Muscle of leg (tissue), 11 donors: ENCODE data around the gene LMOD1. TPM values are rescaled to one million over a fixed set of nuclear protein-coding genes. Genes with fewer than 3 reads are reported as not detected.

Experiments used
- DNase-seq: peaks from one replicate; pipeline ENCODE4 v3.0.0; 2013
- H3K27ac ChIP-seq: one replicate; pipeline ENCODE4 v1.5.1; 2013; ENCODE audit warnings: mild to moderate bottlenecking, low read length, control low read depth
- H3K27me3 ChIP-seq: one replicate; pipeline ENCODE4 v1.6.1; 2013; ENCODE audit warnings: low read length; ENCODE audit not compliant: control insufficient read depth, insufficient read depth
- H3K36me3 ChIP-seq: one replicate; pipeline ENCODE4 v1.6.1; 2013; ENCODE audit warnings: low read length; ENCODE audit not compliant: control insufficient read depth, insufficient read depth
- H3K4me1 ChIP-seq: one replicate; pipeline ENCODE4 v1.6.1; 2013; ENCODE audit warnings: low read length; ENCODE audit not compliant: control insufficient read depth, insufficient read depth
- H3K4me3 ChIP-seq: one replicate; pipeline ENCODE4 v1.5.1; 2013; ENCODE audit warnings: low read length, control low read depth
- H3K9me3 ChIP-seq: replicated peaks from 2 replicates; pipeline ENCODE4 v1.6.1; 2013; ENCODE audit warnings: low read depth, low read length; ENCODE audit not compliant: control insufficient read depth
- WGBS: methylation state at CpG from one replicate; pipeline ENCODE4 v1.1.5; 2013; ENCODE audit warnings: missing lambda C conversion rate; ENCODE audit not compliant: insufficient coverage; 5-methylcytosine and 5-hydroxymethylcytosine counted together
- polyA plus RNA-seq, 8 donors: library from polyadenylated mRNA; unstranded; fragments of 120-200 nt; gene quantifications; one replicate each; pipeline versions ENCODE4 v1.2.1 to v1.2.3, GENCODE V29; 2013; ENCODE audit warnings: inconsistent platforms in 1 of 8, low replicate concordance in 1 of 8; ENCODE audit not compliant: insufficient read length in 8 of 8, insufficient read depth in 1 of 8
- total RNA-seq: library from RNA; stranded (reverse); fragments of 120-200 nt; gene quantifications from one replicate; pipeline ENCODE4 v1.2.4, GENCODE V29; 2013

LMOD1 gene
- total and polyA plus RNA-seq, 9 donors = 14.0 to 57.6 (median 40.9) TPM

DNA sequence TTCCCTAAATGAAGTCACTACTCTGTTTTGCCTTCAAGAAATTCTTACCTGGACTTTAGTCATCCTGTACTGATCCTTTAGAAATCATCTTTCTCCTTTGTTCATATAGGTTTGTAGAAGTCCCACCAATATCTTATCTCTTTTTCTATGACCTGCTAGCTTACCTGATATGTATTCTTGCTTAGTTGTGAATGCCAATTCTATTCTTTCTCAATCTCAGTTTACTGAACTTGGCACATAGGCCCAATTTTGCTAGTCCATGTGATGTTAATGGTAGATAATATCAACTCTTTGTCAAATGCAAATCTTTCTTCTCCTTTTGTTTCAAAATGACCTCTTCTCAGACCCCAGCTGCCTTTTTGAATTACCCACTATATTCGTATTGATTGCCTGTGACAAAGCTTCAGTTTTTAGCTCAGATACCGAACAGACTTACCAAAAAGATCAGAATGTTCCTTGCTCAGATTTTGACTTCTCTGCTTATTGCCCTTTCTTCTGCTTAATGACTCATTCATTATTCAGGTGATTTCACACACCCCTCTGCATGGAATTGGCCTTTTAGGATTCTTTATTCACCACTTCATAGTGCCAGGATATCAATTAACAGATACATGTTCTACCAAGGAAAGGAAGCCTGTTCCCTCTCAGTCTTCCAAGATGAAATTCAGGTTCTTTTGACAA is 96.8 kb downstream of the LMOD1 start:
- no peak for DNase-seq
- peaks cover 48% of the 10 kb centered on the region for H3K36me3 ChIP-seq
- WGBS = 75% methylated on average over 2 of the region's 2 CpGs
- peak overlapping the region; percentile 72 for H3K27ac ChIP-seq
- no peaks in the 10 kb centered on the region for H3K27me3 ChIP-seq
- H3K9me3 ChIP-seq = no peaks in the 10 kb centered on the region
- H3K4me3 ChIP-seq = no peak overlapping the region
- H3K4me1 ChIP-seq = no peaks in the 10 kb centered on the region

- WGBS = 93% methylated on average over 2 of the region's 6 CpGs
- H3K36me3 ChIP-seq = peaks cover 36% of the 10 kb centered on the region
- H3K27me3 ChIP-seq = no peaks in the 10 kb centered on the region
- no peak for DNase-seq
- no peaks in the 10 kb centered on the region for H3K9me3 ChIP-seq
- no peak overlapping the region for H3K27ac ChIP-seq
- H3K4me3 ChIP-seq = no peak overlapping the region
- no peaks in the 10 kb centered on the region for H3K4me1 ChIP-seq
These were observed 98.1 kb downstream of the LMOD1 start for GRCh38 chr1:201848230-201848629.

DNA sequence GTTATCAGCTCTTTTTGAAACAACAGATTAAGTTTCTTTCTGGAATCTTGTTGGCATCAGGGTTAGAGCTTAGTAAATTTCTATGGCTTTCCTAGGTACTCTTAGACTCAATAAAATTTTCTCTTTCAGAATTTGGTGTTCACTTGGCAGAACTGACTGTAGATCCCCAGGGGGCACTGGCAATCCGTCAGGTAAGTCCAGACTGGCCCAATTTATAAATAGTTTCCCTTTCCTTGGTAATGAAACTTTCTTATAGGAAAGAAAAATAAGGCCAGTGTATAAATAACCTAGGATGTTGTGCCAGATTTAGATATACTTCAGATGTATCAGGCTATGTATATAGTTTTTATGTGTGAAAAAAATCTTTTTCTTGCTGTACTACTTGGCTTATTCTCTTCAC is 99.2 kb downstream of the LMOD1 start:
- no peaks in the 10 kb centered on the region for H3K4me1 ChIP-seq
- no peak overlapping the region for H3K4me3 ChIP-seq
- no peaks in the 10 kb centered on the region for H3K27me3 ChIP-seq
- WGBS = no CpG with 5 or more reads among the region's 1 CpG
- DNase-seq = no peak
- H3K36me3 ChIP-seq = peaks cover 25% of the 10 kb centered on the region
- H3K27ac ChIP-seq = no peak overlapping the region
- H3K9me3 ChIP-seq = no peaks in the 10 kb centered on the region

Other genes starting within 250 kb of the LMOD1 start
- gene IPO9, start 117.4 kb downstream of the LMOD1 start, total RNA-seq = 21.3 TPM
- gene IPO9, start 117.4 kb downstream of the LMOD1 start, polyA plus RNA-seq = 10 to 100 TPM; 35.3 to 58.7 (median 44.2) TPM
- gene SHISA4, start 57.6 kb downstream of the LMOD1 start, total RNA-seq = 58.5 TPM
- 10 to 100 TPM; 41.5 to 91.9 (median 72.2) TPM for gene SHISA4, start 57.6 kb downstream of the LMOD1 start, polyA plus RNA-seq
- gene TIMM17A, start 9.0 kb upstream of the LMOD1 start, total RNA-seq = 31.3 TPM
- gene TIMM17A, start 9.0 kb upstream of the LMOD1 start, polyA plus RNA-seq = 10 to 100 TPM; 33.6 to 44.9 (median 37.0) TPM
- 15.3 TPM for gene RNPEP, start 36.1 kb upstream of the LMOD1 start, total RNA-seq
- gene RNPEP, start 36.1 kb upstream of the LMOD1 start, polyA plus RNA-seq = 10 to 100 TPM; 18.1 to 29.9 (median 21.3) TPM
- gene ELF3, start 64.0 kb upstream of the LMOD1 start, total RNA-seq = 0.35 TPM
- 10 to 100 TPM in 1 of 8 donors, 1 to 10 TPM in 2, under 1 TPM in 4, not detected in 1; 0.19 to 13.8 (median 0.60) TPM for gene ELF3, start 64.0 kb upstream of the LMOD1 start, polyA plus RNA-seq
- gene GPR37L1, start 176.4 kb upstream of the LMOD1 start, total RNA-seq = 0.04 TPM
- under 1 TPM; 0.02 to 0.34 (median 0.07) TPM for gene GPR37L1, start 176.4 kb upstream of the LMOD1 start, polyA plus RNA-seq
- gene ARL8A, start 198.2 kb upstream of the LMOD1 start, total RNA-seq = 27.4 TPM
- gene ARL8A, start 198.2 kb upstream of the LMOD1 start, polyA plus RNA-seq = 10 to 100 TPM; 34.2 to 41.9 (median 39.1) TPM
- gene PTPN7, start 214.1 kb upstream of the LMOD1 start, total RNA-seq = 0.44 TPM
- gene PTPN7, start 214.1 kb upstream of the LMOD1 start, polyA plus RNA-seq = 1 to 10 TPM in 2 of 8 donors, under 1 TPM in 6; 0.45 to 1.1 (median 0.61) TPM
- 0.09 TPM for gene LGR6, start 247.3 kb upstream of the LMOD1 start, total RNA-seq
- 1 to 10 TPM in 1 of 8 donors, under 1 TPM in 7; 0.20 to 4.2 (median 0.34) TPM for gene LGR6, start 247.3 kb upstream of the LMOD1 start, polyA plus RNA-seq